Heart left ventricle (tissue), 13 donors: ENCODE data around the gene RLIM.

Experiments
- CTCF ChIP-seq, 12 donors: fragments of 200-600 bp; sonication (generic) in 4 of 12; IDR thresholded peaks; one replicate each; pipeline versions ENCODE4 v1.5.0 to v1.8.0; 2018 to 2022; ENCODE audit warnings: antibody characterized with exemption in 12 of 12, mild to moderate bottlenecking in 5 of 12
- POLR2A ChIP-seq, 2 donors: fragments of 450-650 bp; IDR thresholded peaks; one replicate each; pipeline ENCODE4 v1.6.1; 2017; ENCODE audit warnings: antibody characterized with exemption in 2 of 2, mild to moderate bottlenecking in 2 of 2, moderate library complexity in 2 of 2
- donor health status: ischemic (EF 13 %, LVEDD 7.1; RV severe dilation, severe dysfunction).
- donor health status: DM: no; HTN: yes; CAD: no.
- donor health status: DM: no; HTN: no; CAD: no.
- donor health status: ischemic (EF 25% LVEDD 6.9; RV normal size, moderate dysfunction).
- donor health status: ischemic (EF 25% LVEDD 5.7; RV mildly dilated, moderate dysfunction).
- donor health status: ischemic (EF 35%, LVEDD 5.7; RV mildly dilated, moderate dysfunction).
- donor health status: nonischemic (EF 11% LVEDD 7.7; RV severe dilation, severe dysfunction).
- donor health status: DM: yes; HTN: yes; CAD: no.
- donor health status: PGD.
- donor health status: ischemic (EF 29% LVEDD 5.4; RV normal size, mild dysfunction).
- donor health status: nonischemic (EF 23%, LVEDD 6.1; RV moderate dilation, normal function).

- no peak for TF ChIP-seq POLR2A (IDR thresholded peaks at IDR 0.05)
- TF ChIP-seq CTCF (IDR thresholded peaks at IDR 0.05), result no peak
Observed at GRCh38 chrX:74578137-74578536, 36.3 kb downstream of the RLIM start.
